ENCODE measurements around the gene ZSWIM7. TPM values are rescaled to one million over a fixed set of nuclear protein-coding genes. Genes with fewer than 3 reads are reported as not detected.

Gene ZSWIM7
- total RNA-seq, 1 donor from 2014 or later, result 41.6 TPM

- DNase-seq (ENCODE audit: low read depth), result no peak
- TF ChIP-seq CTCF (IDR thresholded peaks at IDR 0.05; ENCODE audit: insufficient read depth, low read length, poor library complexity, severe bottlenecking), result no peak
- H3K36me3 ChIP-seq (ENCODE audit: control insufficient read depth, insufficient read depth, low read length), result no peaks in the 10 kb centered on the region
- H3K4me3 ChIP-seq (ENCODE audit: low read depth, low read length), result no peak overlapping the region
- H3K27me3 ChIP-seq (ENCODE audit: control insufficient read depth, insufficient read depth, low read length), result no peaks in the 10 kb centered on the region
These were observed 69.1 kb downstream of the ZSWIM7 start for GRCh38 chr17:15930426-15930825.

- Histone ChIP-seq H3K36me3 (ENCODE audit: control insufficient read depth, insufficient read depth, low read length) (no peaks in the 10 kb centered on the region), H3K27me3 (ENCODE audit: control insufficient read depth, insufficient read depth, low read length) (no peaks in the 10 kb centered on the region), H3K4me3 (ENCODE audit: low read depth, low read length) (no peak overlapping the region)
- TF ChIP-seq CTCF (IDR thresholded peaks at IDR 0.05; ENCODE audit: insufficient read depth, low read length, poor library complexity, severe bottlenecking), result no peak
- no peak for DNase-seq (ENCODE audit: low read depth)
These were observed 69.6 kb downstream of the ZSWIM7 start for GRCh38 chr17:15929941-15930340.

GRCh38 chr17:15928286-15928785, 71.2 kb downstream of the ZSWIM7 start:
- TF ChIP-seq CTCF (IDR thresholded peaks at IDR 0.05; ENCODE audit: insufficient read depth, low read length, poor library complexity, severe bottlenecking), result no peak
- no peaks in the 10 kb centered on the region for H3K27me3 ChIP-seq (ENCODE audit: control insufficient read depth, insufficient read depth, low read length)
- H3K36me3 ChIP-seq (ENCODE audit: control insufficient read depth, insufficient read depth, low read length), result no peaks in the 10 kb centered on the region
- H3K4me3 ChIP-seq (ENCODE audit: low read depth, low read length), result no peak overlapping the region
- no peak for DNase-seq (ENCODE audit: low read depth)

Other genes starting within 250 kb of the ZSWIM7 start
- 6.6 and 13.0 TPM in 2 replicates for gene ADORA2B, start 54.6 kb downstream of the ZSWIM7 start, total RNA-seq
- gene TTC19, start 120 bp upstream of the ZSWIM7 start, total RNA-seq, result 70.2 and 71.2 TPM in 2 replicates
- gene NCOR1, start 215.8 kb upstream of the ZSWIM7 start, total RNA-seq, result 79.3 and 95.1 TPM in 2 replicates
- 31.8 and 53.0 TPM in 2 replicates for gene PIGL, start 217.5 kb upstream of the ZSWIM7 start, total RNA-seq

Measured in kidney epithelial cell (primary cell).